ENCODE measurements around the gene AUTS2. TPM values are rescaled to one million over a fixed set of nuclear protein-coding genes. Genes with fewer than 3 reads are reported as not detected.

AUTS2 gene
- total RNA-seq, 1 experiment from 2014 or later: 256 TPM

- Mint-ChIP-seq H3K27me3 (ENCODE audit: low read depth) (no peaks in the 10 kb centered on the region), H3K27ac (no peak overlapping the region), H3K36me3 (ENCODE audit: insufficient read depth in 1 of 3, low read depth in 3 of 3) (no peaks in the 10 kb centered on the region), H3K4me3 (no peak overlapping the region), H3K9me3 (no peaks in the 10 kb centered on the region), H3K4me1 (peaks cover 23 to 28% of the 10 kb centered on the region in 2 experiments)
- H3K4ac ChIP-seq (ENCODE audit: low read depth, low read length): no peak overlapping the region
- no peak overlapping the region for H4K91ac ChIP-seq (ENCODE audit: insufficient read length, low read depth, low read length)
- no peaks in the 10 kb centered on the region; the same call in 1 of the 2 replicates for H3K79me2 ChIP-seq (ENCODE audit: insufficient read depth, low read length)
- no peak overlapping the region for H2AK5ac ChIP-seq (ENCODE audit: insufficient read length, low read length)
- TF ChIP-seq, protein P1, sequence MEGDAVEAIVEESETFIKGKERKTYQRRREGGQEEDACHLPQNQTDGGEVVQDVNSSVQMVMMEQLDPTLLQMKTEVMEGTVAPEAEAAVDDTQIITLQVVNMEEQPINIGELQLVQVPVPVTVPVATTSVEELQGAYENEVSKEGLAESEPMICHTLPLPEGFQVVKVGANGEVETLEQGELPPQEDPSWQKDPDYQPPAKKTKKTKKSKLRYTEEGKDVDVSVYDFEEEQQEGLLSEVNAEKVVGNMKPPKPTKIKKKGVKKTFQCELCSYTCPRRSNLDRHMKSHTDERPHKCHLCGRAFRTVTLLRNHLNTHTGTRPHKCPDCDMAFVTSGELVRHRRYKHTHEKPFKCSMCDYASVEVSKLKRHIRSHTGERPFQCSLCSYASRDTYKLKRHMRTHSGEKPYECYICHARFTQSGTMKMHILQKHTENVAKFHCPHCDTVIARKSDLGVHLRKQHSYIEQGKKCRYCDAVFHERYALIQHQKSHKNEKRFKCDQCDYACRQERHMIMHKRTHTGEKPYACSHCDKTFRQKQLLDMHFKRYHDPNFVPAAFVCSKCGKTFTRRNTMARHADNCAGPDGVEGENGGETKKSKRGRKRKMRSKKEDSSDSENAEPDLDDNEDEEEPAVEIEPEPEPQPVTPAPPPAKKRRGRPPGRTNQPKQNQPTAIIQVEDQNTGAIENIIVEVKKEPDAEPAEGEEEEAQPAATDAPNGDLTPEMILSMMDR (conservative IDR thresholded peaks at IDR 0.05): no peak
- no peak overlapping the region for H2AFZ ChIP-seq (ENCODE audit: low read length)
- no peak overlapping the region for H4K5ac ChIP-seq (ENCODE audit: insufficient read length, low read depth, low read length)
- H3K27ac ChIP-seq (ENCODE audit: insufficient read length, low read depth, low read length): no peak overlapping the region
- no peak overlapping the region for H3K4me2 ChIP-seq (ENCODE audit: insufficient read depth, insufficient read length, low read length)
- no peaks in the 10 kb centered on the region for H3K23me2 ChIP-seq (ENCODE audit: insufficient read length, low read depth, low read length, poor library complexity, severe bottlenecking)
- H2BK120ac ChIP-seq (ENCODE audit: low read depth, low read length, poor library complexity, severe bottlenecking): no peak overlapping the region
- no peak overlapping the region for H4K8ac ChIP-seq (replicated peaks; ENCODE audit: insufficient read length, low read depth, low read length)
- no peak overlapping the region for H2BK12ac ChIP-seq (ENCODE audit: insufficient read length, low read depth, low read length)
- H3K23ac ChIP-seq (ENCODE audit: insufficient read length, low read depth, low read length): no peak overlapping the region
- no peak overlapping the region for H3K56ac ChIP-seq (ENCODE audit: insufficient read length, low read depth, low read length)
- no peak overlapping the region for H3K9ac ChIP-seq (ENCODE audit: extremely low read depth, insufficient read length, low read length)
- no peaks in the 10 kb centered on the region for H3K9me3 ChIP-seq (ENCODE audit: control insufficient read depth, low read depth, low read length)
- H2BK5ac ChIP-seq (ENCODE audit: insufficient read length, low read length): no peak overlapping the region
- no peak overlapping the region for H2BK20ac ChIP-seq (ENCODE audit: low read depth, low read length, poor library complexity, severe bottlenecking)
- H3T11ph ChIP-seq (ENCODE audit: low read length): no peak overlapping the region
- no peaks in the 10 kb centered on the region; the same call in 1 of the 2 replicates for H3K4me1 ChIP-seq (ENCODE audit: insufficient read depth, low read length)
- no peak overlapping the region for H3K14ac ChIP-seq (ENCODE audit: insufficient read depth, low read length)
- H3K79me1 ChIP-seq (ENCODE audit: insufficient read depth, low read depth, low read length, poor library complexity, severe bottlenecking): no peaks in the 10 kb centered on the region
- H4K20me1 ChIP-seq (ENCODE audit: control insufficient read depth, insufficient read depth, insufficient read length): no peaks in the 10 kb centered on the region
- no peaks in the 10 kb centered on the region for H3K27me3 ChIP-seq (ENCODE audit: insufficient read depth, low read length)
- H2BK15ac ChIP-seq (ENCODE audit: low read depth, low read length): no peak overlapping the region
- no peak overlapping the region for H3K18ac ChIP-seq (ENCODE audit: insufficient read length, low read depth, low read length)
- DNase-seq: no peak
Observed at GRCh38 chr7:69778138-69778537, 179.9 kb downstream of the AUTS2 start.

Data from H9 (cell line).